HL-60/S4 (cell line): ENCODE measurements around the gene PASK.
"Not testable (repeated sequence)": the region's sequence is repeated elsewhere in the genome, so short reads cannot be mapped to it uniquely, and the experiment has no call there.

Experiments
- in situ Hi-C: fragments of 300-500 bp; cut with MboI; formaldehyde crosslinking; loops from 2 replicates; pipeline ENCODE4 v1.14.3; 2022; ENCODE audit warnings: low sequenced_read_pairs

Gene PASK

GRCh38 chr2:241108271-241109209 is 40.7 kb downstream of the PASK start:
- in situ Hi-C loops, result no loop called here

DNA sequence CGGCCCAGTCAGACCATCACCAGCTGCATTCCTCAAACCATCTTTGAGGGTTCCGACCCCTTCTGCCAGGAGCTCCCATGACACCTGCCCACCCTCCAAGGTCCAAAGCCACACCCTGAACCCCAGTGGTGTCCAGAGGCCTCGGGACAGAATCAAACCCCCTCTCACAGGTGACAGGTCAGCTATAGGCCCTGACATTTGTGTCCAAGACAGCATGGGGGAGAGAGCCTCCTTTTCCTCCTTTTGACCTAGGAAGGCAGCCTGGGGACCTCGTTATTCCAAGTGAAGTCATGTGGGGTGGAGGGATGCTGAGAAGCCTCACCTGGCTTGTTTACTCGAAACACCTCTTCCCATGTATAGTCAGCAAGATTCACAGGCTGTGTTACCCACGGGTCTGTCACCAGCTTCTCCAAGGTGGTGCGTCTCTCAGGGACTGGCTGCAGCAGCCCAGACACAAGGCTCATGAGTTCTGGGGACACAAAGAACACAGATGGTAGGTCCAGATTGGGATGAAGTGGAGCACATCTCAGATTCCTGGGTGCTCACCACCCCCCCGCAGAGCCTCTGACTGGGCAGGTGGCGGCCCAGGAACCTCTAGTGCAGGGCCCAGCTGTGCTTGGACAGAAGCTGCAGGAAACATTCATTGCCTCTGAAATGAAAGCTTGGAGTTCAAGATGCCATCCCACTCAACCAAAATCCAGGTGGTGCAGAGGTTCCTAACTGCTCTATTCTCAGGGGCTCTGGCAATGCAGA is 42.1 kb downstream of the PASK start:
- in situ Hi-C loops, result no loop called here

GRCh38 chr2:241105641-241106040 is 43.6 kb downstream of the PASK start:
- in situ Hi-C loops, result no loop called here

- in situ Hi-C loops, result not testable (repeated sequence)
Observed at GRCh38 chr2:241104611-241105010, 44.7 kb downstream of the PASK start.

DNA sequence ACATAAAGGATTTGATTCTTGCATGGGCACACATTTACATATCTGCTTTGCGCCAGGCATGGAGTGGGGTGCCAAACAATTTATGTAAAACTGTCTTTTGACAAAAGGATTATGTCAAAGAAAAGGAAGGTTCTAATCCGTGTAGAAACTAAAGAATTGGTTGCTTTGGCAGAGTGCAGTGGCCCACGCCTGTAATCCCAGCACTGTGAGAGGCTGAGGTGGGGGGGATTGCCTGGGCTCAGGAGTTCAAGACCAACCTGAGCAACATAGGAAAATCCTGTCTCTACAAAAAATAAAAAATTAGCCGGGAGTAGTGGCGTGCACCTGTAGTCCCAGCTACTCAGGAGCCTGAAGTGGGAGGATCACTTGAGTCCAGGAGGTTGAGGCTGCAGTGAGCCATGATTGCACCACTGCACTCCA is 46.1 kb downstream of the PASK start:
- in situ Hi-C loops, result no loop called here

GRCh38 chr2:241102239-241102803 is 47.0 kb downstream of the PASK start, which contains the start of gene MTERF4:
Gene MTERF4 (minus strand): TSS chr2:241102287. CDS start chr2:241102273, 14 bp downstream.
- in situ Hi-C loops, result no loop called here

DNA sequence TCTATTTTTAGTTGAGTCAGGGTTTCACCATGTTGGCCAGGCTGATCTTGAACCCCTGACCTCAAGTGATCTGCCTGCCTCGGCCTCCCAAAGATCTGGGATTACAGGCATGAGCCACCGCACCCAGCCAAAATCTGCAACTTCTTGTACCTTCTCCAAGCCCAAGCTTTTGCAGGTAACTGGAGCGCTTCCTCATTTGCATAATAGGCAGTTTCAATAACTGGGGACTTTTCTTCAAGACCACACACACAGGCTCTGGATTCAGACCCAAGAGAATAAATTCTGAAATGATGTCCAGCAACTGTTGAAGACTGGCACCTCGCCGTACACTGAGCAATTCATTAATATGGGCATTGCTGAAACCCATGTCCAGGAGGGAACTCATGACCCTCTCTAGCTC is 50.0 kb downstream of the PASK start:
- in situ Hi-C loops, result no loop called here

- in situ Hi-C loops, result no loop called here
Observed at GRCh38 chr2:241096979-241097378, 52.3 kb downstream of the PASK start.

- in situ Hi-C loops, result no loop called here
Observed at GRCh38 chr2:241095594-241096290, 53.5 kb downstream of the PASK start.

- in situ Hi-C loops, result no loop called here
Observed at GRCh38 chr2:241094924-241095420, 54.3 kb downstream of the PASK start.

DNA sequence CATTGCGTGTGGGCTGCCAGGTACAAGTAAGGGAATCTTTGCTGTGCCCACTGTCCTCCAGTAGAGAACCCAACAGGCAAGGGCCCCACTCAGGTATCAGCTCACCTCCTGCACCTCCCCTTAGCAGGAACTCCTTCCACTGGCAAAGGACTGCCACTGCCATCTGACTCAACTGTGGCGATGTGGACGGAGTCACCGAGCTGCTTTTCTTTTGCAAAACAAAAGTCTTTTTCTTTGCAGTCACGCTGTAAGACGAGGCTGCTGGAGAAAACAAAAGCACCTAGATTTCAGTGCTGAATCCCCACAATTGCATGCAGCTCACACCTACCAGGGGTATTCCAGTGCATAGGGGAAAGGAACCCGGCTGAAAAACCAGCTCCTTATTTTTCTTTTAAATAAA is 55.1 kb downstream of the PASK start:
- in situ Hi-C loops, result no loop called here

DNA sequence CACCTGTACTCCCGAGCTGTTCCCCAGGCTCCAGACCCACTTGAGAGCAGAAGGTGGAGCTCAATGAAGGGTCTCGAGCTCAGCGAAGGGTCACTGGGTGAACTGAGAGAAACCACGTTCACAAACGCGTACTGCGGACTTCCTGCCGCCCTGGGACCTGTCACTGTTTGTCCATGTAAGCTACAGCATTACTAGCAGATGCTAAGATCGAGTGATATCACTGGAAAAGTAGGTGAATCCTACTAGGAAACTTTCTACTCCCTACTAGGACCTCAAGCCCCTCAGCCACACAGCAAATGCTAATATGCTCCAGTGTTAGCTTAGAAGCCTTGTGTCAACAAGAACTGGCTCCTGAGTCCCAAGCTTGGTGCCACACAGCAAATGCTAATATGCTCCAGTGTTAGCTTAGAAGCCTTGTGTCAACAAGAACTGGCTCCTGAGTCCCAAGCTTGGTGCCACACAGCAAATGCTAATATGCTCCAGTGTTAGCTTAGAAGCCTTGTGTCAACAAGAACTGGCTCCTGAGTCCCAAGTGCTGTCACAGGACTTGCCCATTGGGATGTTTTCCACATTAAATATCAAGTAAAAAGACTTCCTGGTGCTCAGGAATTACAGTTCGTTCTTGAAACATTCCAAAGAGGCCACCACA is 56.0 kb downstream of the PASK start:
- in situ Hi-C loops, result not testable (repeated sequence)

DNA sequence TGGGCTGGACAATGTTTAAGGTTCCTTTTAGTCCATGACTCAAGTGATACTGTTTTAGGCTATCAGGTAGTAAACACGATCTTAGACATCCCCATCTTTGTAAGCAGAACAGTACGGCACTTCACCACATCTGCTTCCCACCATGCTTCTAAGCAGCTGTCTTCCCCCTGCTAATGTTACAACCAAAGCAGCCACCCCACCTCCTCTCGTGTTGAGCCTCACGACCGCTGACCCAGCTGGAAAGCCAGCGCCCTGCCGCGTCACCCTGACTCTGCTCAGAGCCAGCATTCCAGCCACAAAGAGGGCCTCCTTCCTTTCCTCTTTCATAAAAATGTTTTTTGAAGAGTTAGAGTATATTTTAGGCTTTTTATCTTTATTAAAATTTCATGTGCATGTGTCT is 56.6 kb downstream of the PASK start:
- in situ Hi-C loops, result no loop called here

- in situ Hi-C loops, result no loop called here
Observed at GRCh38 chr2:241091734-241092445, 57.4 kb downstream of the PASK start.

GRCh38 chr2:241091201-241091600 is 58.1 kb downstream of the PASK start:
- in situ Hi-C loops, result no loop called here

DNA sequence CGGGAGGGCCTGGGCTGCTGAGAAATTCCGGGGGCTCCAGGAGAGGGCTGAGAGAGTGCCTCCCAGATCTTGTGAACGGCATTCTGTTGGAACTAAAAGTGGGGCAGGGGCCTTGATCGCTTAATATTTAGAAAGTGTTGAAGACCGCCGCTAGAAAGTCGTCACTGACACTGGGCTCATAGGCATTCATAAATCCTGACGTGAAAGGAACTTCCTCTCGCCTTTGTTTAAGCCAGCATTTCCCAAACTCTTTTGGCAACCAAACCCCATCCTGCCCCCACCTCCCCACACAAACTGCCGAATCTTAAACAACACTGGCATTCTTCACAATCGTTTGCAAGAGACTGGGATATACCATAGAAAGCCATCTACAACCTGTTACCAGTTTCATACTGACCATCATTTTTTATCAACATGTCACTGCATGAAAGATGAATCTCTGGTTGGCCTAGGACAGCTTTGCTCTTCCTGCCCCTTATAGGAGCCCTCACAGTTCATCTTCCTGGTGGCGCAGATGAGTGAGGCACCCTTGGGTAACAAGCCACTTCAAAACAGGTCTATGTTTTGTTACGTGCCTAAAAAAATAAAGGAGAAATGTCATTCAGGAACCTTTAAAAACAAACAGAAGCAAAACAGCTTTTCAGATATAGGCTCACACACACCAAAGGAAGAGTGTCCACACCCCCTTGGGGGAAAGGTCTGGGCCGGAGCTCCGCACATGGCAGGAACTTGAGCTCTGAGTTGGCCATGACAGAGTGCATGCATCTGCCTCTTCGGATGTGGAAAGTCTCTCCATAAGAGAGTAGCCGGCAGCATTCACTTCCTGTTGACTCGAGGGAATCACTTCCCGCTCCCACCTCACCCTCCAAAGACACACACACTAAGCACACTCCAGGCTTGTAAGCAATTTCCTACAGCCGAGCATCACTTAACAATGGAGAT is 60.2 kb downstream of the PASK start:
- in situ Hi-C loops, result no loop called here

GRCh38 chr2:241088376-241088775 is 60.9 kb downstream of the PASK start:
- in situ Hi-C loops, result no loop called here

DNA sequence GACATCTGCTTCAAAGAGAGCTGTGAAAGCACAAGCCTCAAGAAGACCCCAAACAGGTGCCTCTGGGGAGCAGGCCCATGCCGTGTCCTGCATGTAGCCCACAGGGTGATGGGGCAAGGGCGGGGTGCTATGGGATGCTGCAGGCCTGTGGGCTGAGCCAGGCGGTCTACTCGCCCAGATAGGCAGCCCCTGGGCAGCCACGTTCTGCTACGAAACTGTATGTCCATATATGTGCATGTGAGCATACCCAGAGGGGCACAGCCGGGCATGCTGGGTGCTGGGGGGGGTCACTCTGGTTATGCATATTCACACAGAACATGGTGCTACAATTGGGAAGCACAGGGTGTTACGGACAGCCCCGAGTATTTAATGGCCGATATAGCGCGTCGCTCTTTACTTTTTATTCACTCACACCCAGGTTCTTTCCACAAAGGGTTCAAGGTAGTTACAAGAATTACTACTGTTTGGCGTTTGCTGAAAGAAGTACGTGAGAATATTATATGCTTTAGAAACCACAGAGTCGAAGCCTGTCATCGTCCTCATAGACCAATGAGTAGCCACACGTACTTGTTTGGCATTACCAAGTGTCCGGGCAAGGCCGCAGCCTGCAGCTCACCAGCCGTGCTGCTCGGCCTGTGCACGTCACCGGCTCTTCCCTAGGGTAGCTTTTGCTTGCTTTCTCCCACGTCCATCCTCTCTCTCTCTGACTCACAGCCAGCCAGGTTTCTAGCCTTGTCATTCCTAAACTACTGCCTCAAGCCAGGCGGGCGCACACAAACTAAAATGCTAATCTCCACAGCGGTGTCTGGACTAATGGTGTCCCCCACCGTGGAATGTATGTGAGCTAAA is 61.6 kb downstream of the PASK start:
- in situ Hi-C loops, result no loop called here
